GM21367 (cell line): Measurements from ENCODE around the gene ARID2.

Source experiments
- ATAC-seq: cut with Tn5 transposase; IDR thresholded peaks from one replicate; pipeline ENCODE4 v1.9.1; 2021; ENCODE audit not compliant: unreplicated experiment

ARID2 gene, protein sequence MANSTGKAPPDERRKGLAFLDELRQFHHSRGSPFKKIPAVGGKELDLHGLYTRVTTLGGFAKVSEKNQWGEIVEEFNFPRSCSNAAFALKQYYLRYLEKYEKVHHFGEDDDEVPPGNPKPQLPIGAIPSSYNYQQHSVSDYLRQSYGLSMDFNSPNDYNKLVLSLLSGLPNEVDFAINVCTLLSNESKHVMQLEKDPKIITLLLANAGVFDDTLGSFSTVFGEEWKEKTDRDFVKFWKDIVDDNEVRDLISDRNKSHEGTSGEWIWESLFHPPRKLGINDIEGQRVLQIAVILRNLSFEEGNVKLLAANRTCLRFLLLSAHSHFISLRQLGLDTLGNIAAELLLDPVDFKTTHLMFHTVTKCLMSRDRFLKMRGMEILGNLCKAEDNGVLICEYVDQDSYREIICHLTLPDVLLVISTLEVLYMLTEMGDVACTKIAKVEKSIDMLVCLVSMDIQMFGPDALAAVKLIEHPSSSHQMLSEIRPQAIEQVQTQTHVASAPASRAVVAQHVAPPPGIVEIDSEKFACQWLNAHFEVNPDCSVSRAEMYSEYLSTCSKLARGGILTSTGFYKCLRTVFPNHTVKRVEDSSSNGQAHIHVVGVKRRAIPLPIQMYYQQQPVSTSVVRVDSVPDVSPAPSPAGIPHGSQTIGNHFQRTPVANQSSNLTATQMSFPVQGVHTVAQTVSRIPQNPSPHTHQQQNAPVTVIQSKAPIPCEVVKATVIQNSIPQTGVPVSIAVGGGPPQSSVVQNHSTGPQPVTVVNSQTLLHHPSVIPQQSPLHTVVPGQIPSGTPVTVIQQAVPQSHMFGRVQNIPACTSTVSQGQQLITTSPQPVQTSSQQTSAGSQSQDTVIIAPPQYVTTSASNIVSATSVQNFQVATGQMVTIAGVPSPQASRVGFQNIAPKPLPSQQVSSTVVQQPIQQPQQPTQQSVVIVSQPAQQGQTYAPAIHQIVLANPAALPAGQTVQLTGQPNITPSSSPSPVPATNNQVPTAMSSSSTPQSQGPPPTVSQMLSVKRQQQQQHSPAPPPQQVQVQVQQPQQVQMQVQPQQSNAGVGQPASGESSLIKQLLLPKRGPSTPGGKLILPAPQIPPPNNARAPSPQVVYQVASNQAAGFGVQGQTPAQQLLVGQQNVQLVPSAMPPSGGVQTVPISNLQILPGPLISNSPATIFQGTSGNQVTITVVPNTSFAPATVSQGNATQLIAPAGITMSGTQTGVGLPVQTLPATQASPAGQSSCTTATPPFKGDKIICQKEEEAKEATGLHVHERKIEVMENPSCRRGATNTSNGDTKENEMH (N-terminal part only)

DNA sequence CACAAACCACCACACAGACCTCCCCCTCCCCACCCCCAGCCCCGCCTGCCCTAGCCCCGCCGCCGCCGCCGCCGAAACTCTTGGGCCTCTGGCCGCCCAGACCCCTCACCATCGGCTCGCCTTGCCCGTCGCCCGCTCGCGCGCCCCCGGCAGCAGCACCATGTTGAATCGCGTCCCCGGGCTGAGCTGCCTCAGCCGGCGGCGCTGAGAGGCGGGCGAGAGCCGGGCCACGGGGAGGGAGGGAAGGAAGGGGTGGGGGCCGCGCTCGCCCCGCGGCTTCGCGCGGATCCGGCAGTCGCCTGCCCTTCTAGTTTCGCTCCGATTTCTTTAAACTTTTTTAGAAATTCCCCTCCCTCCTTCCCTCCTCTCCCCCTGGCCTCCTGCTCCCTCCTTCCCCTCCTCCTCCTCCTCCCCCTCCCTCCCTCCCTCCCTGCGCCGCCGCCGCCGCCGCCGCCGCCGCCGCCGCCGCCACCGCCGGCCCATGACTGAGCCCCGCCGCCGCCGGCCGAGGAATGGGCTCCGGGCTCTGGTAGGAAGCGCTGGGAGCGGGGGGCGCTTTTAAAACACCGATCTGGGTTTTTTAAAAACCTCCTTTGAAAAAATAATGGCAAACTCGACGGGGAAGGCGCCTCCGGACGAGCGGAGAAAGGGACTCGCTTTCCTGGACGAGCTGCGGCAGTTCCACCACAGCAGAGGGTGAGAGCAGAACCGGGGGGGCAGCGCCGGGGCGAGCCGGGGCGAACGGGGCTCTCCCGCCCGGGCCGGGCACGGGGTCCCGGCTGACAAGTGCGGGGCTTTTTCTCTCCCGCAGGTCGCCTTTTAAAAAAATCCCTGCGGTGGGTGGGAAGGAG is at the start of gene ARID2:
Gene ARID2 (plus strand): TSS at position 474 of the 851 bp plus-strand sequence. CDS start 131 bp downstream, at position 605.
- peak; percentile 4 for ATAC-seq

DNA sequence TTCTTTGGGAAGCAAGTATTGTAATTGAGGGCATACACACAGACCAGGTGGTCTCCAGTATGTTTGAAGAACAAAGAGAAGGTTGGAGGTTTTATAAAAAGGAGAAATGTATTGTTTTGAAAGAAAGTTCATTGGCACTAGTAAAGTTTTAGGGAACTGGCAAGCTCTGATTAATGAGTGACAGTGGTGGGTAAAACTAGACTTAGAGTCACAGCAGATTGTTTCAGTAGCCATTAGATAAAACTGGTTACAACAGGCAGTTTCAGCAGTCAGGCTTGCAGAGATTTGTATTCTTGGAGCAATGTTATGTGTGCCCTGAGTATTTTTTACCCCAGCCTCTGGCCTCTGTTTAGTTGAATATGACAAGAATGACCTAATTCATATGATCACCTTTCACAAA is 49.1 kb upstream of the ARID2 start:
- no peak for ATAC-seq

DNA sequence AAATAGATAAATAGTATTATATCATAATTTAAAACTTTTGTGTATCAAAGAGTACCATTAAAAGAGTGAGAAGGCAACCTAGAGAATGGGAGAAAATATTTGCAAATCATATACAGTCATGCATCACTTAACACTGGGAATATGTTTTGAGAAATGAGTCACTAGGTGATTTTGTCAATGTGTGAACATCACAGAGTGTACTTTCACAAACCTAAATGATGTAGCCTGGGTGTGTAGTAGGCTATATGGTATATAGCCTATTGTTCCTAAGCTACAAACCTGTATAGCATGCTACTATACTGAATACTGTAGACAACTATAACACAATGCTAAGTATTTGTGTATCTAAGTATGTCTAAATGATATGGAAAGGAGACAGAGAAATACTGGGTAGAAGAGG is 48.0 kb upstream of the ARID2 start:
- no peak for ATAC-seq

DNA sequence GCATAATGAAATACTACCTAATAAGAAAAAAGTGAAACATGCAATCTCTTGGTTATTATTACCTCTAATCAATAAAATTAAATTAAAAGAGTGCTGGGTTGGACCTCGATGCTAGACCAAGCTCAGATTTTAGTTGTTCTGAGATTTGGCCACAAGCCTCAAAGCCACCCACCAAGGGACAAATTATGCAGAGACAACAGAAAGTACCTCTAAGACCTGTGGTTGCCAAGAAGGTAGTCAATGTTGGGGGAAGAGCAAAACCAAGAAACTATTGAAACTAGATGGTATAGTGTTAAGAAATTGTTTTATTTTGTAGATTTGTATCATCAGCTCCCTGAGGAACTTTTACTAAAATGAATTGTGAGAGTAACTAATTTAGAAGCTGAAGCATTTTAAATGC is 43.8 kb upstream of the ARID2 start:
- ATAC-seq, result no peak

DNA sequence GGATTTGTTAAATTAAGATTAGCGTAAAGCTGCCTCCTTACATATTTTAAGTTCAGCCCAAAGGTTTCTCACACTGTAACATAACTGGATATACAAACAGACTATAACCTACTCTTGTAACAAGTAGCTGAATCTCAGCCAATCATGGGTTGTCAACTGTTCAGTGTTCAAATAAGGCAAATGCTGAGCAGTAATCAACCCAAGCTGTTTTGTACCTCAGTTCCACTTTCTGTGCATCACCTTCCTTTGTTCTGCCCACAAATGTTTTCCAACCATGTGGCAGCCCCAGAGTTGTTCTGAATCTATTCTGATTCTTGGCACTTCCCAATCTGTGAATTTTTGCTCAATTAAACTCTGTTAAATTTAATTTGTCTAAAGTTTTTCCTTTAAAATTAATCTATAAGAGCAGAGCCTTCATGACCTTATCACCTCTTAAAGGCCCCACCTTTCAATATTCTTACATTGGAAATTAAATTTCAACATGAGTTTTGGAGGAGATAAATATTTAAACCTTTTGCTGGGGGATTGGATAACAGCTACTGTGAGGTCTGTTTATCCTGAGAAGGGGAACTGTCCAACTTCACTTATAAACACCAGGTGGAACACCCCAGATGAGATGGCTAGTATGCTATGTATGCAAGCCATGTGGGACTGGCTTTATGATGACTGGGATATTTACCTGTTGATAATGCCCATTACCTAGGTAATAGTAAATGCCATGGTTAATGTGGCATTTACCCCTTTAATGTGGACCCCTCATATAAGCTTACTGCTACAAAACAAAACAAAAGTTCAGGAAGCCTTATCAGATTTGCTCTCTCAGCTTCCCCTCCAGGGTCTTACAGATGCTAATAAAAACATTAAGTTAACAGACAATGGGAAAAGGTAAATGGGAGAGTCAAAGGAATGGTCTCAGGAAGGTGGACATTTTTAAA is 42.2 kb upstream of the ARID2 start:
- ATAC-seq, result no peak

DNA sequence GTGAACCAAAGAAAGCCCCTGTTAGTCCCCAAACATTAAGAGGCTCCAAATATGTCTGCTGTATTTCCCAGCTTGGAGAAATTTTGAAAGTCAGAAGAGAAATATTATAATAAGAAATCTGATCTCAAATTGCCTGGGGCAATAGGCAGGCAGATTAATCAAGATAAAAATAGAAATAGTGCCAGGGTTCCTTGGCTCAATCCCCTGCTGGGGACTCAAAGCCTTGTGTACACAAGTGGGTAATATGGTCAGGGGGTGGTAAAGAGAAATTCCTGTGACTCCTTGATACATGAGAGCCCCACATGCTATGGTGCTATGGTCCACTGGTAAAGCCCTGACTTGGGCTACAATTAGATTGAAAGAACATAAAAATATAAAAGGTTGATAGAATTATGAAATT is 41.3 kb upstream of the ARID2 start:
- ATAC-seq, result no peak

DNA sequence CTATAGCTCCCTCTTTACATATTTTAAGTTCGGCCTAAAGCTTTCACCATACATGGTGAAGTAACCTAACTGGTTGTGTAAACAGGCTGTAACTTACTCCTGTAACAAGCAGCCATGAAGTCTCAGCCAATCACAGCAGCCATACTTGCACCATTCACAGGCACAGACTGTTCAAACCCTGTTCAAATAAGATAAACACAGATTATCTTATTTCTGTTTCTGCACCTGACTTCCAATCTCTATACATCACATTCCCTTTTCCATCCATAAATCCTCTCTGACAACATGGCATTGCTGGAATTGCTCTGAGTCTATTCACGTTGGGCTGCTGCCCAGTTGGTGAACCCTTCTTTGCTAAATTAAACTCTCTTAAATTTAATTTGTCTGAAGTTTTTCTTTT is 34.5 kb upstream of the ARID2 start:
- ATAC-seq, result no peak

DNA sequence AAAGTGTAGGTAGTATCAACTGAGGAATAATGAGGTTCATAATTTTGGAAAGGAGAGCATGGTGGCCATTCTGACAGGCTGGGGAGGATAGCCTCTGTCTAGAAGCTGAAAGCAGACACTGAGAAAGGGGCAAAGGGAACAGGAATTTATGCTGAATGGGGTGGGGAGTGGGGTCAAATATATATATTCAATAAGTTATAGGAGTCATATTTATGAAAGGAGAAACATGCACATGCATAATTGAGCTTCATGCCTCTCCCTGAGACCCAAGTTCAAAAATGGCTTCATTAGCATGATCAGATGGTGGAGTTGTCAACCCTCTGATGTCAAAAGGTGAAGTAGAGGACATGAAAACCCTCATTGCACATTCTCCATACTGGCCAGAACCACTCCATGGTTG is 33.9 kb upstream of the ARID2 start:
- no peak for ATAC-seq

DNA sequence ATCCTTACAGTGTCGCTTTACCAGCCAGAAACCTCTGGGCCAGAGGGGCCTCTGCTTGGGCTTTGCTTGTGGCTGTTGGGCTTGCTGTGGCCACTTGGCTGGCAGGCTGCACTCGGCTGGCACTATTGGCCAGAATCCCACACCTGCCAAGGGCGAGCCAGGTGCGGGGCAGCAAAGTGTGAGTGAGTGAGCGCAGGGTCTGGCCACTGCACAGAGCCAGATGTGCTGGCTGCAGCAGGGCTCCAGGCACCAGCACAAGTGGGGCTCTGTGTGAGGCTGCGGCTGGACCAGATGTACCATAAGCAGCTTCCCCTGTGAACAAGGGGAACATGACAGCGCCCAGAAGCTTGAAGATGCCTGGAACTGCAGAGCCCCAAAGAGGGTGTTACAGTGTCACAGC is 33.5 kb upstream of the ARID2 start:
- no peak for ATAC-seq

DNA sequence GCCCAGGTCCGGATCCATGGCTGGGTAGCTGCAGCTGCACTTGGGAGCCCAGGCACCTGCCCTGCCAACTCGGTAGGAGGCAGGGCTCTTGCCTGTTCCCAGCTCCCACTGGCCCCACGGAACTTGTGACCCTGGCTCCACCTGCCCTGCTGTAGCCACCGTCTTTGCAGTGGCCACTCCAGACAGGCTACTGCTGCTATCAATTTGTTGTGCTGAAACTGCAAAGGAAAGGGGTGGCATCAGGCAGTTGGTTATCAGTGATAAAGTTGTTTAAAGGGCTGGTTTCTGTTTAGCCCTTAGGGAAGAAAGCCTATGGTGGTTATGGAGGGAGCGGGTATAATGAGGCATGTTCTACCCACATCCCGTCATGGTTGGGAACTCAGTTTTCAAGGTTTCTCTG is 32.1 kb upstream of the ARID2 start:
- ATAC-seq, result no peak

DNA sequence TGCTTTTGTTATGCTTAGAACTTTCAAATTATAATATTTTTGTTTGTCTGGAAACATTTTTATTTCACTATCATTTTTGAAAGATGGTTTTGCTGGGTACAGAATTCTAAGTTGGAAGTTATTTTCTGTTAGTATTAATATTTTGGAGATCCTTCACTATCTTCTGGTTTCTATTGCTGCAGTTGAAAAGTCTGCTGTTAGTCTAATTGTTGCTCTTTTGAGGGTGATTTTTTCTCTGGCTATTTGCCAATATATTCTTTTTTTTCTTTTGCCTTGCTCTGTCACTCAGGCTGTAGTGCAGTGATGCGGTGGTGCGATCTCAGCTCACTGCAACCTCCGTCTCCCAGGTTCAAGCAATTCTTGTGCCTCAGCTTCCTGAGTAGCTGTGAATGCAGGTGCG is 28.2 kb upstream of the ARID2 start:
- no peak for ATAC-seq

DNA sequence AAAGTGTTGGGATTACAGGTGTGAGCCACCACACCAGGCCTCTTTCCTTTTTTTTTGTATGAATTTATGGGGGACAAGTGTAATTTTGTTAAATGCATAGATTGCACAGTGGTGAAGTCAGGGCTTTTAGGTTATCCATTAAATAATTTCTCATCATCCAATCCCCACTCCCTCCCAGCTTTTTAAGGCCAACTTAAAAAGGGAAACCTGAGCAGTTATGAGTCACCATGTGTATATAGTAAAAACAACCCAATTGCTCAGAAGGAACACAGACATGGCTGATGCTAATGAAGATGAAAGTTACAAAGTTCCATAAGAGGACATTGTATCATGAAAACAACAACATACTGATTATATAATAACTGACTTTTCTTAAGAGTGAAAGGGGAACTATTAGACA is 25.6 kb upstream of the ARID2 start:
- no peak for ATAC-seq

DNA sequence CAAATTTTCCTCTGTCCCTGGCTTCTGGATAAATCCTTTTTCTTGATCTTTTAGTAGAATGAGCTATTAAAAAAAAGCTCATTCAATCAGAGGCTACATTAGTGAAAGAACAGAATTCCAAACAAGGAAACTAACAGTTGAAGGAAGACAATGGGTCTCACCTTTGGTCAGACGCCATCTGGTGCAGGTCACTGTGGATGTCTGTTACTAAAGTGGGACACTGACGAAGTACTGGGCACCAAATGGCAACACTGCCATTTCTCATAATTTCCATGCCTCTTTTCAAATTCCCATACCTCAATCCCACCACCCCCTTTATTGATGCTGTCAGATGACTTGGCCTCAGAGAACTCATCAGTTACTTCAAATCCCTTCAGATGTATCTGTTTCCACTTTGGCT is 24.5 kb upstream of the ARID2 start:
- ATAC-seq, result no peak

DNA sequence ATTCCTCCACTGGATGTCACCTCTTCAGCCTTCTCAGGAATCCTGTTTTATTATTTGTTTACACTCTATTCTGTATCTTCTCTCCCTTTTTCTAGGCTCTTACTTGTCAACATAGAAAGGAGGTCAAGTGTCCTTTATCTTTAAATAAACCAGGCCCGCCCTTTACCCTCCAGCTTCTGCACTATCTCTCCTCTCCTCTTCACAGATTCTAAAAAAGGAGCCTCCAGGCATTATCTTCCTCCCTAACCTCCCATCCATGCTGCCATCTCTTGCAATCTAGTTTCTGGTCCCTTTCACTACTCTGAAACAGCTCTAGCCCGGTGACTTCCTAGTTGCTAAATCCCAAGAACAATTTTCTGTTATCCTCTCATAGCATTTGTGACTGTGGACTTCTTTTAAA is 24.1 kb upstream of the ARID2 start:
- ATAC-seq, result no peak

DNA sequence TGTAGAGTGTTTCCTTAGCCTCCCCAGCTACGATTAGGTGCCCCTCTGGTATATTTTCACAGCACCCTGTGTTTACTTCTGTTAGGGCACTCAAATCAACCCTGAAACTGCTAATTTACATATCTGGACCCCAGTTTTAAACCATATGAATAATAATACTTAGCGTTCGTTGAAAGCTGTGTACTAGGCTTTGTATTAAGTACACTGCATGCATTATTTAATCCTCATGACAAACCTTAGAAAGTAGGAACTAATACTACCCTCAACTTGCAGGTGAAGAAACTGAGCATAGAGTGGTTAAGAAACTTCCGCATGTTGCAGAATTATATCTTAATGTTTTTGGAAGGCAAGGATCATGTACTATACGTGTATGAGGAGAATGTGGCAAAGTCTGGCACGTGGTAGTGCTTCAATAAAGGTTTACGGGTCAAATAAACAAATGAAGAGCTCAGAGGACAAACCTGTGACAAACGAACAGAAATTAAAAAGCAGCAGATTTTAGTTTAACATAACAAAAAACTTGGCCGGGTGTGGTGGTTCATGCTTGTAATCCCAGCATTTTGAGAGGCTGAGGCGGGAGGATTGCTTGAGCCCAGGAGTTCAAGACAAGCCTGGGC is 22.2 kb upstream of the ARID2 start:
- ATAC-seq, result no peak

DNA sequence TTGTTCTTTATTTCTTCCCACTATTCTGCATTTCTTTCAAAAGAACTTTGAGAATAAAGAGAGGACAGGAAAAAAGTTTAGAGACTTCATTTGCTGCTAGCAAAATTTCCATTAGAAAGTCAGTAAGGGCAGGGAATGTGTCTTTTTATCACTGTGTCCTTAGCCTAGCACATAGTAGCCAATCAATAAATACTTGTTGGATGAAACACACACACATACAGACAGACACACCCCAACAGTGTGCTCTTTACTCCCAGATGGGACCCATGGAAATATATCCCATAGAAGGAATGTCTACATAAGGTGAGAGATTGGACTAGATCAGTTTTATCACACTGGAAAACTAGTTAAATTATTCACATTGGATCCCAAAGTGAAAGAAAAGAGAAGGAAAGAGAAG is 21.1 kb upstream of the ARID2 start:
- ATAC-seq, result no peak

DNA sequence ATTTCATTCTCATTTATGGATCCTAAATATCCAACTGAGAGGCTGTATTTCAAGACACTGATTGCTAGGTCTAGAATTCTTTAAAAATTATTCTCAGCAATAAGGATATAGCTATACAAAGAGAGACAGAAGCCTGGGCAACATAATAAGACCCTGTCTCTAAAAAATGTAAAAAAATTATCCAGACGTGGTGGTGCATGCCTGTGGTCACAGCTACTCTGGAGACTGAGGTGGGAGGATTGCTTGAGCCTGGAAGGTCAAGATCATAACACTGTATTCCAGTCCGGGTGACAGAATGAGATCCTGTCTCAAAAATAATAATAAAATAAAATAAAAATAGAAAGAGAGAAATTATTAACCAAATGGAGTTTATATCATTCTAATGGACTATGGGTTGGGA is 20.6 kb upstream of the ARID2 start:
- ATAC-seq, result no peak

DNA sequence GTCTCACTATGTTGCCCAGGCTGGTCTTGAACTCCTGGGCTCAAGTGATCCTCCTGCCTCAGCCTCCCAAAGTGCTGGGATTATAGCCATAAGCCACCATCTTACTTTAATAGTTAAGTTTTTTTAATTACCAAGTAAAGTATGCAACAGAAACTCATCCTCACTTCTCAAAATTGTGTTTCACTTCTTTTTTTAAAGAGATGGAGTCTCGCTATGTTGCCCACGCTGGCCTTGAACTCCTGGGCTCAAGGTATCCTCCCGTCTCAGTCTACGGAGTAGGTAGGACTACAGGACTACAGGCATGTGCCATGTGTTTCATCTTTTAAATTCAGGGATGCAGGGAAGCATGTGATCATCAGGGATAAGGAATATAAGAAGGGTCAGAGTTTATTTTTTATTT is 17.2 kb upstream of the ARID2 start:
- ATAC-seq, result no peak

DNA sequence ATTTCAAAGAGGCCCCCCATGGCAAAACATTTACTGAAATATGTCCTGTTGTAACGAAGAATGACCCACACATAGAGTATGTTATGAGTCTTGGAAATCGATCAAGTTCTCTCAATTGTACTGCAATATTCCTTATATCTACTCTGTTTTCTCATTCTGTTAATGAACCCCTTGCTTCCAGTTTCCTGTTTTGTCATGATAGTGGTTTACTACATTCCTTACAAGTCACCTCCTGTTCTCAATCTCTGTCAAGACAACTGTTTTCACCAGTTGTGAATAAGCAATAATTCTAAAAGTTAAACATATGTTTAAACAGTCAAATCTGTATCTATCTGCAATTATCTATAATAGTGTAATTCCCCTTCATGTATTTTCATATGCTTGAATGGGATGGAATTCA is 16.4 kb upstream of the ARID2 start:
- ATAC-seq, result no peak
